DND-41 (cell line): ENCODE measurements around the gene GPC6.

Source experiments
- ATAC-seq: fragments of 200-7000 bp; cut with Tn5 transposase; 3 replicates; pipeline ENCODE4 v1.9.1; 2021; ENCODE audit warnings: low read depth; ENCODE audit not compliant: insufficient read depth
- DNase-seq: peaks from one replicate; pipeline ENCODE4 v3.0.0-alpha.2; 2020
- H2AFZ ChIP-seq: 2 replicates; pipeline ENCODE4 v1.6.0; 2012; ENCODE audit warnings: low read depth, low read length
- H3K27ac ChIP-seq: 2 replicates; pipeline ENCODE4 v1.5.1; 2012; ENCODE audit warnings: low read length, inconsistent platforms
- H3K27me3 ChIP-seq: fragments of 200-600 bp; sonication (generic); 2 replicates; pipeline ENCODE4 v1.6.0; 2012; ENCODE audit warnings: low read length, mild to moderate bottlenecking, inconsistent platforms; ENCODE audit not compliant: insufficient read depth, poor library complexity
- H3K36me3 ChIP-seq: 2 replicates; pipeline ENCODE4 v1.5.1; 2012; ENCODE audit warnings: low read length, inconsistent platforms; ENCODE audit not compliant: insufficient read depth
- H3K4me1 ChIP-seq: 2 replicates; pipeline ENCODE4 v1.5.1; 2012; ENCODE audit warnings: mild to moderate bottlenecking, low read length; ENCODE audit not compliant: insufficient read depth
- H3K4me2 ChIP-seq: 2 replicates; pipeline ENCODE4 v1.6.0; 2012; ENCODE audit warnings: mild to moderate bottlenecking, moderate library complexity, low read length, inconsistent platforms; ENCODE audit not compliant: insufficient read depth
- H3K4me3 ChIP-seq, 2 experiments: fragments of 200-600 bp in 1 of 2; shearing (Covaris generic) in 1 of 2; 2 replicates each; pipeline ENCODE4 v1.5.1; 2012 to 2016; ENCODE audit warnings: inconsistent platforms in 2 of 2, low read length in 2 of 2, mild to moderate bottlenecking in 2 of 2, low read depth in 1 of 2, moderate library complexity in 1 of 2
- H3K79me2 ChIP-seq: 2 replicates; pipeline ENCODE4 v1.6.0; 2012; ENCODE audit warnings: low read length, inconsistent platforms; ENCODE audit not compliant: insufficient read depth
- H3K9ac ChIP-seq: 2 replicates; pipeline ENCODE4 v1.6.0; 2012; ENCODE audit warnings: low read depth, mild to moderate bottlenecking, inconsistent platforms, low read length, moderate library complexity
- H3K9me3 ChIP-seq: 2 replicates; pipeline ENCODE4 v1.5.1; 2012; ENCODE audit warnings: low read length, moderate library complexity, mild to moderate bottlenecking, inconsistent platforms; ENCODE audit not compliant: insufficient read depth, severe bottlenecking
- H4K20me1 ChIP-seq: 2 replicates; pipeline ENCODE4 v1.6.0; 2012; ENCODE audit warnings: low read length; ENCODE audit not compliant: insufficient read depth
- EZH2 ChIP-seq: IDR thresholded peaks from 3 replicates; pipeline ENCODE4 v1.6.1; 2012; ENCODE audit warnings: borderline replicate concordance, low read depth, mild to moderate bottlenecking, moderate library complexity, low read length, inconsistent platforms; ENCODE audit not compliant: severe bottlenecking
- TF ChIP-seq, protein P1 (sequence below): IDR thresholded peaks from 2 replicates; pipeline ENCODE4 v1.5.1; 2012; ENCODE audit warnings: borderline replicate concordance, low read length, moderate library complexity, mild to moderate bottlenecking; ENCODE audit not compliant: poor library complexity, severe bottlenecking; ENCODE audit errors: extremely low read depth

The GPC6 gene

DNA sequence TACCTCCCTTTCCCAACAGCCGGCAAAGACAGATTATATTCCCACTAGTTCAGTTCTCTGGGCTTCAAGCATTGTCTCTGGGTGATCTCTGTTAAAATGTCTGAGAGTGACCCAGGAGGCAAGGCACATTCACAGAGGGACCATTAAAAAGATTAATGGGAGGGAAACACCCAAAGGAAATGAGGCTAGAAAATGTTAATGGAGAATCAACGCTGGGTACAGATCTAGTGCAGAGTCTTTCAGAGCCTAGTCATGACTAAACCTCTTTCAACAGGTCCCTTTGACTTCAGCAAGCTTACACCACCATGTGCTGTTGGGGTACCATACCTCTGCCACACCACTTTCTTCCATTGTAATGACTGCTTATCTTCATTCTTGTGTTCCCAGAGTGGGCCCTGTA, 894.3 kb downstream of the GPC6 start:
- no peak for ATAC-seq

DNA sequence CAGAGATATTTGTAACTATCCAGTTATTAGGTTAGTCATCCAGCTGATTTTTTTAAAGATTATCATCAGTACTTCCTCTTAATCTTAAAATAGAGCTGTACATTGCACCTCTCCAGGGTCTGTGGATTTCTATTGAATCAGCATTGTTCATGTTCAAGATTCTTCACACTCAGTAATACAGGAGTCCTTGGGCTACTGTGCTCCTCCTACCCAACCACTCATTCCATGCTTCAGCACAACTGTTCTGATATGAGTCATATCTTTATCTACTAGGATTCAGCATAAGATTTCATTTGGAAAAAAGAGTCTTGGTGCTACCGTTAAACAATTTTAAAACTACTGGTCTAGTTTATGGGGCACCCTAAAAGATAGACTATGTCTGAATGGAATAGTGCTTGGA, 895.1 kb downstream of the GPC6 start:
- Histone ChIP-seq H3K9me3 (no peaks in the 10 kb centered on the region), H4K20me1 (no peaks in the 10 kb centered on the region), H3K9ac (no peak overlapping the region), H3K4me1 (no peaks in the 10 kb centered on the region), H3K4me3 (no peak overlapping the region), H3K27me3 (no peaks in the 10 kb centered on the region), H3K4me2 (no peak overlapping the region), H3K79me2 (no peaks in the 10 kb centered on the region), H2AFZ (no peak overlapping the region), H3K27ac (no peak overlapping the region), H3K36me3 (no peaks in the 10 kb centered on the region)
- no peak for DNase-seq
- ATAC-seq = no peak
- no peak for TF ChIP-seq EZH2
- TF ChIP-seq, protein P1, sequence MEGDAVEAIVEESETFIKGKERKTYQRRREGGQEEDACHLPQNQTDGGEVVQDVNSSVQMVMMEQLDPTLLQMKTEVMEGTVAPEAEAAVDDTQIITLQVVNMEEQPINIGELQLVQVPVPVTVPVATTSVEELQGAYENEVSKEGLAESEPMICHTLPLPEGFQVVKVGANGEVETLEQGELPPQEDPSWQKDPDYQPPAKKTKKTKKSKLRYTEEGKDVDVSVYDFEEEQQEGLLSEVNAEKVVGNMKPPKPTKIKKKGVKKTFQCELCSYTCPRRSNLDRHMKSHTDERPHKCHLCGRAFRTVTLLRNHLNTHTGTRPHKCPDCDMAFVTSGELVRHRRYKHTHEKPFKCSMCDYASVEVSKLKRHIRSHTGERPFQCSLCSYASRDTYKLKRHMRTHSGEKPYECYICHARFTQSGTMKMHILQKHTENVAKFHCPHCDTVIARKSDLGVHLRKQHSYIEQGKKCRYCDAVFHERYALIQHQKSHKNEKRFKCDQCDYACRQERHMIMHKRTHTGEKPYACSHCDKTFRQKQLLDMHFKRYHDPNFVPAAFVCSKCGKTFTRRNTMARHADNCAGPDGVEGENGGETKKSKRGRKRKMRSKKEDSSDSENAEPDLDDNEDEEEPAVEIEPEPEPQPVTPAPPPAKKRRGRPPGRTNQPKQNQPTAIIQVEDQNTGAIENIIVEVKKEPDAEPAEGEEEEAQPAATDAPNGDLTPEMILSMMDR = no peak

More for the DNA sequence above, 894.3 kb downstream of the GPC6 start:
- DNase-seq = no peak
- no peak overlapping the region for H3K27ac ChIP-seq
- TF ChIP-seq EZH2 = no peak
- TF ChIP-seq, protein P1 = no peak
- no peaks in the 10 kb centered on the region for H3K36me3 ChIP-seq
- H4K20me1 ChIP-seq = no peaks in the 10 kb centered on the region
- no peak overlapping the region for H2AFZ ChIP-seq
- H3K27me3 ChIP-seq = no peaks in the 10 kb centered on the region
- no peak overlapping the region for H3K9ac ChIP-seq
- no peaks in the 10 kb centered on the region for H3K4me1 ChIP-seq
- no peak overlapping the region for H3K4me3 ChIP-seq
- no peaks in the 10 kb centered on the region for H3K79me2 ChIP-seq
- H3K4me2 ChIP-seq = no peak overlapping the region
- H3K9me3 ChIP-seq = no peaks in the 10 kb centered on the region

DNA sequence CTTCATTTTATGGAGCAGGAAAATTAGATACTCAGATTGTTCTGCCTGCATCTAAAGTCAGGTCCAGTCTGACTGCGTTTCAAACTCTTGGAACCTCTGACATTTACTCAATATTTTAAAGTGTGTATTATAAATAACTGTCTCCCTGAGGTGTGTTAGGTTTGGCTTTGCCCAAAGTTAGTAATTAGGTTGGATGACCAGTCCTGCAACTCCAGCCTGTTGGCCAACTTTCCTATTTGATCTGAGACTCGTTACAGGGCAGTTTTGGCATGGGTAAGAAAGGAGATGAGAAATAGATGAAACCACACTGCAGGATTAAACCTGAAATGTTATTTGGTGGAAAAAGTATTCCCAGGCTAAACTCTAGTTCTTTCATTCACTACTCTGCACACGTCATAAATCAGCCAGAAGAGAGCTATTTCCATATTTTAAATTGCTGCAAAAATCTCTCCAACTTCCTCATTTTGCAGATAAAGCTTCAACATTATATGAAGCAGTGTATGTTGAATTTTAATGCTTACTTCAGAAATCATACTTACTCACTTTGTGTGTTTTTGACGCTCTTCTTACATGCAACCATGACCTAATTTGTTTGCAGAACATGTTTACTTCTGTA, 895.8 kb downstream of the GPC6 start:
- Histone ChIP-seq H2AFZ (no peak overlapping the region), H3K27me3 (no peaks in the 10 kb centered on the region), H3K79me2 (no peaks in the 10 kb centered on the region), H3K27ac (no peak overlapping the region), H3K4me3 (no peak overlapping the region), H3K4me1 (no peaks in the 10 kb centered on the region), H4K20me1 (no peaks in the 10 kb centered on the region), H3K9me3 (no peaks in the 10 kb centered on the region), H3K36me3 (no peaks in the 10 kb centered on the region), H3K4me2 (no peak overlapping the region), H3K9ac (no peak overlapping the region)
- DNase-seq (no peak), ATAC-seq (no peak)
- TF ChIP-seq EZH2 = no peak

DNA sequence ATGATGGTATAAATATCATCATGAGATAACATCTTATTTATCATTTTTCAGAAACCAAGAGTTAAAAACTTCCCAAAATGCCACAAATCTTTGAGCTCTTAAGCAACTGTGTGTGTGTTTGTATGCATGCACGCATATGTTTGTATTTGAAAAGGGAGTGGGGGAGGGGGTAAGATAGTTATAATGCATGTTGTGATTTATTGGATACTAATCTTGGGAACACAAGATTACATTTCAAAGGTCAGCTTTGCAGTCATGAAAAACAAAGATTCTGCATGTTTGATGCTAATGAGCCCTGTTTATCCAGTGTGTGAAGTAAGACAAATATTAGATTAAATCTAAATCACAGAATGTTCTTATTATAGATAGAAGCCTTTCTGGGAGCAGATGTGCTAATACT, 897.0 kb downstream of the GPC6 start:
- H3K9ac ChIP-seq = no peak overlapping the region
- no peak for ATAC-seq
- TF ChIP-seq, protein P1 = no peak
- TF ChIP-seq EZH2 = no peak

More for the DNA sequence above, 897.0 kb downstream of the GPC6 start:
- Histone ChIP-seq H3K27me3 (no peaks in the 10 kb centered on the region), H3K27ac (no peak overlapping the region), H3K9me3 (no peaks in the 10 kb centered on the region), H3K4me3 (no peak overlapping the region), H3K4me1 (no peaks in the 10 kb centered on the region), H3K79me2 (no peaks in the 10 kb centered on the region), H3K36me3 (no peaks in the 10 kb centered on the region), H2AFZ (no peak overlapping the region), H4K20me1 (no peaks in the 10 kb centered on the region), H3K4me2 (no peak overlapping the region)
- no peak for DNase-seq
